Measurements from ENCODE around the gene DNMT3A. TPM values are rescaled to one million over a fixed set of nuclear protein-coding genes. Genes with fewer than 3 reads are reported as not detected.
A peak's percentile ranks its signal among the peaks of the same experiment; 100 is the strongest.

DNMT3A gene
- total RNA-seq, 1 experiment from 2014 or later = 3.6 TPM

GRCh38 chr2:25307949-25308557 lies 33.7 kb downstream of the DNMT3A start:
- H3K27me3 ChIP-seq (replicated peaks) = no peaks in the 10 kb centered on the region
- H3K27ac ChIP-seq = no peak overlapping the region
- DNase-seq (ENCODE audit: low read depth in 1 of 2, low spot score in 2 of 2) = no peak
- H3K4me1 ChIP-seq (replicated peaks) = no peaks in the 10 kb centered on the region
- H3K9me3 ChIP-seq (replicated peaks) = no peaks in the 10 kb centered on the region
- H3K4me3 ChIP-seq = no peak overlapping the region
- no peaks in the 10 kb centered on the region for H3K36me3 ChIP-seq

GRCh38 chr2:25306777-25307368 lies 34.9 kb downstream of the DNMT3A start:
- Histone ChIP-seq H3K4me1 (replicated peaks) (peaks cover under 1% of the 10 kb centered on the region; the same call in 1 of the 2 replicates), H3K27ac (no peak overlapping the region), H3K9me3 (replicated peaks) (no peaks in the 10 kb centered on the region), H3K36me3 (no peaks in the 10 kb centered on the region), H3K4me3 (no peak overlapping the region), H3K27me3 (replicated peaks) (no peaks in the 10 kb centered on the region)
- no peak for DNase-seq (ENCODE audit: low read depth in 1 of 2, low spot score in 2 of 2)

GRCh38 chr2:25305775-25306174 lies 36.0 kb downstream of the DNMT3A start:
- no peaks in the 10 kb centered on the region for H3K36me3 ChIP-seq
- H3K4me3 ChIP-seq = no peak overlapping the region
- no peaks in the 10 kb centered on the region for H3K9me3 ChIP-seq (replicated peaks)
- no peak overlapping the region for H3K27ac ChIP-seq
- no peaks in the 10 kb centered on the region for H3K27me3 ChIP-seq (replicated peaks)
- DNase-seq (ENCODE audit: low read depth in 1 of 2, low spot score in 2 of 2) = no peak
- H3K4me1 ChIP-seq (replicated peaks) = peaks cover 4% of the 10 kb centered on the region; the same call in 1 of the 2 replicates

- Histone ChIP-seq H3K36me3 (no peaks in the 10 kb centered on the region), H3K27me3 (replicated peaks) (no peaks in the 10 kb centered on the region), H3K9me3 (replicated peaks) (no peaks in the 10 kb centered on the region), H3K27ac (no peak overlapping the region), H3K4me3 (no peak overlapping the region), H3K4me1 (replicated peaks) (peaks cover 4% of the 10 kb centered on the region; the same call in 1 of the 2 replicates)
- DNase-seq (ENCODE audit: low read depth in 1 of 2, low spot score in 2 of 2) = no peak
Measured at GRCh38 chr2:25304826-25305596, 36.7 kb downstream of the DNMT3A start.

- Histone ChIP-seq H3K27me3 (replicated peaks) (no peaks in the 10 kb centered on the region), H3K36me3 (no peaks in the 10 kb centered on the region), H3K4me1 (replicated peaks) (peaks cover 4% of the 10 kb centered on the region; the same call in 1 of the 2 replicates), H3K9me3 (replicated peaks) (no peaks in the 10 kb centered on the region), H3K4me3 (no peak overlapping the region), H3K27ac (no peak overlapping the region)
- DNase-seq (ENCODE audit: low read depth in 1 of 2, low spot score in 2 of 2) = no peak
Measured at GRCh38 chr2:25304321-25304720, 37.4 kb downstream of the DNMT3A start.

GRCh38 chr2:25303633-25304236 lies 38.0 kb downstream of the DNMT3A start:
- Histone ChIP-seq H3K27me3 (replicated peaks) (no peaks in the 10 kb centered on the region), H3K9me3 (replicated peaks) (no peaks in the 10 kb centered on the region), H3K4me1 (replicated peaks) (peaks cover 4% of the 10 kb centered on the region; the same call in 1 of the 2 replicates), H3K36me3 (no peaks in the 10 kb centered on the region), H3K4me3 (no peak overlapping the region), H3K27ac (no peak overlapping the region)
- DNase-seq (ENCODE audit: low read depth in 1 of 2, low spot score in 2 of 2) = no peak

GRCh38 chr2:25302758-25303375 lies 38.9 kb downstream of the DNMT3A start:
- Histone ChIP-seq H3K9me3 (replicated peaks) (no peaks in the 10 kb centered on the region), H3K4me1 (replicated peaks) (peaks cover 4% of the 10 kb centered on the region; the same call in 1 of the 2 replicates), H3K36me3 (no peaks in the 10 kb centered on the region), H3K27me3 (replicated peaks) (no peaks in the 10 kb centered on the region), H3K27ac (no peak overlapping the region), H3K4me3 (no peak overlapping the region)
- no peak for DNase-seq (ENCODE audit: low read depth in 1 of 2, low spot score in 2 of 2)

GRCh38 chr2:25301453-25302352 lies 40.0 kb downstream of the DNMT3A start:
- Histone ChIP-seq H3K27ac (no peak overlapping the region), H3K9me3 (replicated peaks) (no peaks in the 10 kb centered on the region), H3K36me3 (no peaks in the 10 kb centered on the region), H3K4me1 (replicated peaks) (peaks cover 4% of the 10 kb centered on the region; the same call in 1 of the 2 replicates), H3K4me3 (no peak overlapping the region), H3K27me3 (replicated peaks) (no peaks in the 10 kb centered on the region)
- peak; percentile 26 to 56 for DNase-seq (ENCODE audit: low read depth in 1 of 2, low spot score in 2 of 2)

GRCh38 chr2:25300001-25300400 lies 41.7 kb downstream of the DNMT3A start:
- H3K27me3 ChIP-seq (replicated peaks) = no peaks in the 10 kb centered on the region
- no peaks in the 10 kb centered on the region for H3K36me3 ChIP-seq
- peaks cover 5% of the 10 kb centered on the region for H3K4me1 ChIP-seq (replicated peaks)
- DNase-seq (ENCODE audit: low read depth in 1 of 2, low spot score in 2 of 2) = no peak
- no peak overlapping the region for H3K4me3 ChIP-seq
- H3K9me3 ChIP-seq (replicated peaks) = no peaks in the 10 kb centered on the region
- no peak overlapping the region for H3K27ac ChIP-seq

- Histone ChIP-seq H3K9me3 (replicated peaks) (no peaks in the 10 kb centered on the region), H3K36me3 (no peaks in the 10 kb centered on the region), H3K27me3 (replicated peaks) (no peaks in the 10 kb centered on the region), H3K27ac (no peak overlapping the region), H3K4me3 (no peak overlapping the region), H3K4me1 (replicated peaks) (peaks cover 8% of the 10 kb centered on the region)
- no peak for DNase-seq (ENCODE audit: low read depth in 1 of 2, low spot score in 2 of 2)
Measured at GRCh38 chr2:25298776-25299431, 42.8 kb downstream of the DNMT3A start.

GRCh38 chr2:25297738-25298137 lies 44.0 kb downstream of the DNMT3A start:
- Histone ChIP-seq H3K27ac (no peak overlapping the region), H3K9me3 (replicated peaks) (no peaks in the 10 kb centered on the region), H3K4me3 (no peak overlapping the region), H3K27me3 (replicated peaks) (no peaks in the 10 kb centered on the region), H3K4me1 (replicated peaks) (peaks cover 8% of the 10 kb centered on the region), H3K36me3 (no peaks in the 10 kb centered on the region)
- no peak for DNase-seq (ENCODE audit: low read depth in 1 of 2, low spot score in 2 of 2)

GRCh38 chr2:25295621-25296020 lies 46.1 kb downstream of the DNMT3A start:
- H3K36me3 ChIP-seq = no peaks in the 10 kb centered on the region

More at GRCh38 chr2:25295621-25296020, 46.1 kb downstream of the DNMT3A start:
- Histone ChIP-seq H3K4me1 (replicated peaks) (peaks cover 4% of the 10 kb centered on the region; the same call in 1 of the 2 replicates), H3K4me3 (no peak overlapping the region), H3K9me3 (replicated peaks) (no peaks in the 10 kb centered on the region), H3K27me3 (replicated peaks) (no peaks in the 10 kb centered on the region), H3K27ac (no peak overlapping the region)
- DNase-seq (ENCODE audit: low read depth in 1 of 2, low spot score in 2 of 2) = no peak

All from SJSA1 (cell line).